Measurements from ENCODE around the gene NTM. TPM values are rescaled to one million over a fixed set of nuclear protein-coding genes. Genes with fewer than 3 reads are reported as not detected.

Gene NTM
- total and polyA plus RNA-seq, 2 experiments from 2014 or later: 1.1 to 1.7 TPM

DNA sequence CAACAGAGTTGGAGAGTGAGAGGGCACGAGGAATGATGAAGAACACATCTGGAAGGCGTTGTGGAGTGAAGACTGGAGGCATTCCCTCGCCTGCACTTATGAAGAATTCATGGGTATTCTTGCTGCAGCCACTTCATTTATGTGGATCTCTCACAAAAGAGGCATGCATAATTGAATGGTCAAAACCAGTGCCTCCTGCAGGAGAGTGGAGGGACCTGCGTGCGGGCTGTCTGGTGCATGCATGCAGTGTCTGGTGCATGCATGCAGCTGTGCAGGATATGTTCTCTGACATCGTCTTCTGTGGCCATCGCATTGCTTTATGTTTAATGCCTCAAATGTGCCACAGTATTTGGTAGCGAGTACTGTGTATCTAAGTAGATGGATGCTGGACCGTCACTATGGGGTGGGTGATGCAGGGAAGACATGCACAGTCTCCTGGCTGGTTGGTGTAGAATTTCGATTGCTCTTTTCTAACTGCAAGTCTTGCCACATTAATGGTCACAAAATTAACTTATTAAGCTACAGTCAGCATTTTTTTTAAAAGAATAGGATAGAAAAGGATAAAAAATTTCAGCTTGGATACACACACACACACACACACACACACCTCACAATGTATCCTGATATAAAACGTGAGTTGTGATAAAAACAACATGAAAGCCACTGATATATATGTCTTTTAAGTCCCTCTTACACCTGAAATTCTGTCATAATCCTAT is 20.9 kb upstream of the NTM start:
- peaks cover 6% of the 10 kb centered on the region for H3K4me1 ChIP-seq (ENCODE audit: low read depth)
- H3K27ac ChIP-seq: no peak overlapping the region
- no peaks in the 10 kb centered on the region for H3K36me3 ChIP-seq
- no peaks in the 10 kb centered on the region for H3K27me3 ChIP-seq
- no peak for TF ChIP-seq CTCF (IDR thresholded peaks at IDR 0.05; ENCODE audit: low read depth, low read length)
- H3K4me3 ChIP-seq: no peak overlapping the region
- H3K9me3 ChIP-seq (ENCODE audit: low read depth): no peaks in the 10 kb centered on the region
- no peak for DNase-seq (ENCODE audit: low read depth in 1 of 2, low spot score in 1 of 2)

- DNase-seq (ENCODE audit: low read depth in 1 of 2, low spot score in 1 of 2): no peak
- H3K27me3 ChIP-seq: no peaks in the 10 kb centered on the region
- H3K4me1 ChIP-seq (ENCODE audit: low read depth): peaks cover 6% of the 10 kb centered on the region
- no peak overlapping the region for H3K27ac ChIP-seq
- no peaks in the 10 kb centered on the region for H3K9me3 ChIP-seq (ENCODE audit: low read depth)
- no peak overlapping the region for H3K4me3 ChIP-seq
- no peaks in the 10 kb centered on the region for H3K36me3 ChIP-seq
- no peak for TF ChIP-seq CTCF (IDR thresholded peaks at IDR 0.05; ENCODE audit: low read depth, low read length)
These were observed 19.5 kb upstream of the NTM start for GRCh38 chr11:131350872-131351271.

GRCh38 chr11:131351848-131352247 is 18.6 kb upstream of the NTM start:
- Histone ChIP-seq H3K27me3 (no peaks in the 10 kb centered on the region), H3K4me1 (ENCODE audit: low read depth) (peaks cover 6% of the 10 kb centered on the region), H3K4me3 (no peak overlapping the region), H3K9me3 (ENCODE audit: low read depth) (no peaks in the 10 kb centered on the region), H3K36me3 (no peaks in the 10 kb centered on the region), H3K27ac (no peak overlapping the region)
- TF ChIP-seq CTCF (IDR thresholded peaks at IDR 0.05; ENCODE audit: low read depth, low read length): no peak
- no peak for DNase-seq (ENCODE audit: low read depth in 1 of 2, low spot score in 1 of 2)

DNA sequence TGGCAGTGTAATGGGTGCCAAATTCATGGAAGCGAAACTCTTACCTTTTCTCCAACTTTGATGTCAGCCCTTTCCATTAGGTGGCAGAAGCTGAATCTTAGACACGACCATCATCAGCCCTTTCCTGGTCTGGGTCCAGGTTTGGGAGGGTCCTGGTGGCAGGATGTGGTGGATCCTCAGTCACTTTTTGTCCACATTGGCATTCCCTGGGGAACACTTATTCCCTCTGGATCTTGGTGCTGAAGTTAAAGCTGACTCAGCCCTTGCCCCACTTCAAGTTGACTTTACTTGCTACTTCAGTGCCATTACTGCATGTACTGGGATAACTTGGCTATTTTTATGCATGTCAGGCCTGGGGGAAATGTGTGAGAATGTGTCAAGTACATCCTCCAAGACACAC is 16.6 kb upstream of the NTM start:
- TF ChIP-seq CTCF (IDR thresholded peaks at IDR 0.05; ENCODE audit: low read depth, low read length): no peak
- no peak overlapping the region for H3K4me3 ChIP-seq
- no peaks in the 10 kb centered on the region for H3K36me3 ChIP-seq
- DNase-seq (ENCODE audit: low read depth in 1 of 2, low spot score in 1 of 2): no peak
- no peaks in the 10 kb centered on the region for H3K27me3 ChIP-seq
- peaks cover 6% of the 10 kb centered on the region for H3K4me1 ChIP-seq (ENCODE audit: low read depth)
- H3K9me3 ChIP-seq (ENCODE audit: low read depth): no peaks in the 10 kb centered on the region
- H3K27ac ChIP-seq: no peak overlapping the region

- no peak overlapping the region for H3K27ac ChIP-seq
- no peaks in the 10 kb centered on the region for H3K27me3 ChIP-seq
- no peak for TF ChIP-seq CTCF (IDR thresholded peaks at IDR 0.05; ENCODE audit: low read depth, low read length)
- peaks cover 6% of the 10 kb centered on the region for H3K4me1 ChIP-seq (ENCODE audit: low read depth)
- no peaks in the 10 kb centered on the region for H3K36me3 ChIP-seq
- no peak overlapping the region for H3K4me3 ChIP-seq
- peak in 1 of 2 donors; percentile 76 for DNase-seq (ENCODE audit: low read depth in 1 of 2, low spot score in 1 of 2)
- no peaks in the 10 kb centered on the region for H3K9me3 ChIP-seq (ENCODE audit: low read depth)
These were observed 16.1 kb upstream of the NTM start for GRCh38 chr11:131354251-131354701.
